Measurements from ENCODE around the gene LRMDA. TPM values are rescaled to one million over a fixed set of nuclear protein-coding genes. Genes with fewer than 3 reads are reported as not detected.

Gene LRMDA
- total RNA-seq, 1 experiment from 2014 or later = 1.2 TPM

GRCh38 chr10:75443362-75443761, 11.9 kb downstream of the LRMDA start:
- DNase-seq (no peak), ATAC-seq (no peak)
- no peaks in the 10 kb centered on the region for H3K9me2 ChIP-seq (replicated peaks; ENCODE audit: low read length)
- no peak overlapping the region for H3K9ac ChIP-seq (ENCODE audit: low read length)
- H3K4me1 ChIP-seq (ENCODE audit: insufficient read depth, low read length) = peaks cover 4% of the 10 kb centered on the region; the same call in 1 of the 2 replicates
- TF ChIP-seq CTCF (conservative IDR thresholded peaks at IDR 0.05; ENCODE audit: low read depth, low read length) = no peak
- no peak for TF ChIP-seq EZH2 (IDR thresholded peaks at IDR 0.05; ENCODE audit: low read length, unreplicated experiment)
- no peak for TF ChIP-seq EZH2phosphoT487 (IDR thresholded peaks at IDR 0.05; ENCODE audit: borderline replicate concordance, low read length)
- no peaks in the 10 kb centered on the region for H3K27me3 ChIP-seq (ENCODE audit: low read length)
- H3K9me3 ChIP-seq (ENCODE audit: low read length) = peaks cover 34% of the 10 kb centered on the region
- no peak overlapping the region for H3K4me3 ChIP-seq (ENCODE audit: low read length)
- H4K20me1 ChIP-seq (ENCODE audit: low read length) = no peaks in the 10 kb centered on the region
- ChIA-PET CTCF (no interaction called here), POLR2A (ENCODE audit: unreplicated experiment) (no interaction called here)
- intact Hi-C loops (cut with micrococcal nuclease) = no loop called here
- no TSS peak for BruUV-seq (replicated peaks)
- no peak overlapping the region for H3K27ac ChIP-seq (ENCODE audit: low read length)
- no peak overlapping the region for H3K4me2 ChIP-seq (ENCODE audit: low read length)
- no peaks in the 10 kb centered on the region for H3K79me2 ChIP-seq (ENCODE audit: low read length)
- H3K36me3 ChIP-seq (ENCODE audit: low read depth, low read length) = peaks cover 16% of the 10 kb centered on the region; the same call in 1 of the 2 replicates
- H2AFZ ChIP-seq (ENCODE audit: low read length) = no peak overlapping the region
- H3F3A ChIP-seq (ENCODE audit: low read length, unreplicated experiment) = no peaks in the 10 kb centered on the region

- 0 out of 2 replicates have a peak, but pooled peaks cover under 1% of the 10 kb centered on the region for H3K27me3 ChIP-seq (ENCODE audit: low read length)
- no peak overlapping the region for H3K4me3 ChIP-seq (ENCODE audit: low read length)
- no peaks in the 10 kb centered on the region for H3F3A ChIP-seq (ENCODE audit: low read length, unreplicated experiment)
- peaks cover 15% of the 10 kb centered on the region; the same call in 1 of the 2 replicates for H3K4me1 ChIP-seq (ENCODE audit: insufficient read depth, low read length)
- H3K36me3 ChIP-seq (ENCODE audit: low read depth, low read length) = peaks cover 16% of the 10 kb centered on the region; the same call in 1 of the 2 replicates
- H3K9me2 ChIP-seq (replicated peaks; ENCODE audit: low read length) = no peaks in the 10 kb centered on the region
- intact Hi-C loops (cut with micrococcal nuclease) = no loop called here
- no peak overlapping the region for H3K9ac ChIP-seq (ENCODE audit: low read length)
- H4K20me1 ChIP-seq (ENCODE audit: low read length) = no peaks in the 10 kb centered on the region
- ATAC-seq (peak; percentile 53), DNase-seq (peak; percentile 88)
- no TSS peak for BruUV-seq (replicated peaks)
- ChIA-PET CTCF (no interaction called here), POLR2A (ENCODE audit: unreplicated experiment) (no interaction called here)
- no peaks in the 10 kb centered on the region for H3K79me2 ChIP-seq (ENCODE audit: low read length)
- no peak overlapping the region for H3K27ac ChIP-seq (ENCODE audit: low read length)
- no peak overlapping the region for H2AFZ ChIP-seq (ENCODE audit: low read length)
- H3K4me2 ChIP-seq (ENCODE audit: low read length) = no peak overlapping the region
- TF ChIP-seq EZH2 (IDR thresholded peaks at IDR 0.05; ENCODE audit: low read length, unreplicated experiment) = no peak
- TF ChIP-seq CTCF (conservative IDR thresholded peaks at IDR 0.05; ENCODE audit: low read depth, low read length) = no peak
- TF ChIP-seq EZH2phosphoT487 (IDR thresholded peaks at IDR 0.05; ENCODE audit: borderline replicate concordance, low read length) = no peak
- peaks cover 34% of the 10 kb centered on the region for H3K9me3 ChIP-seq (ENCODE audit: low read length)
Measured at GRCh38 chr10:75444781-75445386, 13.5 kb downstream of the LRMDA start.

GRCh38 chr10:75446508-75446907, 15.1 kb downstream of the LRMDA start:
- Histone ChIP-seq H3K4me3 (ENCODE audit: low read length) (no peak overlapping the region), H3F3A (ENCODE audit: low read length, unreplicated experiment) (no peaks in the 10 kb centered on the region), H3K4me2 (ENCODE audit: low read length) (no peak overlapping the region), H3K79me2 (ENCODE audit: low read length) (no peaks in the 10 kb centered on the region), H3K9me2 (replicated peaks; ENCODE audit: low read length) (no peaks in the 10 kb centered on the region), H4K20me1 (ENCODE audit: low read length) (no peaks in the 10 kb centered on the region), H3K9me3 (ENCODE audit: low read length) (peaks cover 34% of the 10 kb centered on the region), H3K36me3 (ENCODE audit: low read depth, low read length) (peaks cover 16% of the 10 kb centered on the region; the same call in 1 of the 2 replicates), H2AFZ (ENCODE audit: low read length) (no peak overlapping the region), H3K27me3 (ENCODE audit: low read length) (peaks cover 16% of the 10 kb centered on the region), H3K4me1 (ENCODE audit: insufficient read depth, low read length) (peaks cover 15% of the 10 kb centered on the region; the same call in 1 of the 2 replicates), H3K27ac (ENCODE audit: low read length) (no peak overlapping the region), H3K9ac (ENCODE audit: low read length) (no peak overlapping the region)
- ChIA-PET CTCF (no interaction called here), POLR2A (ENCODE audit: unreplicated experiment) (no interaction called here)
- DNase-seq = no peak
- intact Hi-C loops (cut with micrococcal nuclease) = no loop called here
- ATAC-seq = no peak
- no TSS peak for BruUV-seq (replicated peaks)
- TF ChIP-seq EZH2phosphoT487 (IDR thresholded peaks at IDR 0.05; ENCODE audit: borderline replicate concordance, low read length) = no peak
- no peak for TF ChIP-seq EZH2 (IDR thresholded peaks at IDR 0.05; ENCODE audit: low read length, unreplicated experiment)
- TF ChIP-seq CTCF (conservative IDR thresholded peaks at IDR 0.05; ENCODE audit: low read depth, low read length) = no peak
